HepG2 (cell line): ENCODE results near the gene ZMIZ1. TPM values are rescaled to one million over a fixed set of nuclear protein-coding genes. Genes with fewer than 3 reads are reported as not detected.

ENCODE experiments used
- BCL6 ChIP-seq: IDR thresholded peaks from 2 replicates; pipeline ENCODE4 v1.6.1; 2016; ENCODE audit warnings: missing genetic modification reagents, missing compliant biosample characterization
- FOXA3 ChIP-seq: IDR thresholded peaks from 2 replicates; pipeline ENCODE4 v1.6.1; 2016; ENCODE audit warnings: missing genetic modification reagents, missing compliant biosample characterization
- FOXK1 ChIP-seq: sonication (generic); formaldehyde crosslinking; IDR thresholded peaks from 2 replicates; pipeline ENCODE4 v1.4.0; 2020; ENCODE audit warnings: low read depth, missing genetic modification reagents, borderline replicate concordance
- KLF16 ChIP-seq, 2 experiments: sonication (generic) in 1 of 2; formaldehyde crosslinking in 1 of 2; IDR thresholded peaks; 2 replicates each; pipeline versions ENCODE4 v1.6.1 to v1.8.0; 2016 to 2023; ENCODE audit warnings: missing genetic modification reagents in 2 of 2, missing compliant biosample characterization in 1 of 2
- MEIS2 ChIP-seq: sonication (generic); formaldehyde crosslinking; IDR thresholded peaks from 2 replicates; pipeline ENCODE4 v1.9.0; 2021; ENCODE audit warnings: mild to moderate bottlenecking, missing genetic modification reagents
- PLRG1 ChIP-seq: fragments of 450-650 bp; conservative IDR thresholded peaks from 2 replicates; pipeline ENCODE4 v1.6.1; 2016
- SETDB1 ChIP-seq: sonication (generic); formaldehyde crosslinking; IDR thresholded peaks from 2 replicates; pipeline ENCODE4 v1.5.1; 2020; ENCODE audit warnings: missing genetic modification reagents, mild to moderate bottlenecking, borderline replicate concordance
- ZNF256 ChIP-seq: sonication (generic); formaldehyde crosslinking; conservative IDR thresholded peaks from 2 replicates; pipeline ENCODE4 v1.4.0; 2020; ENCODE audit warnings: missing genetic modification reagents
- ZNF460 ChIP-seq: sonication (generic); formaldehyde crosslinking; IDR thresholded peaks from 2 replicates; pipeline ENCODE4 v1.5.1; 2020; ENCODE audit warnings: missing genetic modification reagents, mild to moderate bottlenecking, borderline replicate concordance
- polyA plus RNA-seq, 8 experiments: library from polyadenylated mRNA; depleted of rRNA in 3 of 8; stranded (reverse) in 7 of 8; unstranded in 1 of 8; fragments of >200 nt; fragmentation: Illumina TruSeq in 4 of 8; extraction: Trizol in 4 of 8; gene quantifications; 2 replicates each; pipeline versions ENCODE4 v1.2.1 to v1.2.3, GENCODE V29; 2011 to 2016; ENCODE audit warnings: low read depth in 4 of 8, missing spikeins in 1 of 8, mixed read lengths in 1 of 8; ENCODE audit not compliant: insufficient read depth in 1 of 8
- total RNA-seq, 5 experiments: library from RNA; depleted of rRNA; stranded (reverse); fragments of >200 nt; fragmentation: Illumina TruSeq; extraction: Trizol; gene quantifications; 2 replicates each; pipeline ENCODE4 v1.2.3, GENCODE V29; 2016; ENCODE audit warnings: low read depth in 1 of 5
- TF ChIP-seq, protein P1 (sequence below): sonication (generic); formaldehyde crosslinking; IDR thresholded peaks from 2 replicates; pipeline ENCODE4 v1.4.0; 2020; ENCODE audit warnings: low read depth, missing genetic modification reagents
- TF ChIP-seq, protein P2 (sequence below): IDR thresholded peaks from 2 replicates; pipeline ENCODE4 v1.4.0; 2020; ENCODE audit warnings: mild to moderate bottlenecking, missing genetic modification reagents
- TF ChIP-seq, protein P3 (sequence below): sonication (generic); formaldehyde crosslinking; IDR thresholded peaks from 2 replicates; pipeline ENCODE4 v1.5.0; 2020; ENCODE audit warnings: mild to moderate bottlenecking, missing genetic modification reagents, borderline replicate concordance

ZMIZ1 gene
- total and polyA plus RNA-seq, 2 of the 13 experiments (the other 11 are each of a cell fraction or from before 2014, with no cell fraction given), result 5.3 to 10.2 TPM

DNA sequence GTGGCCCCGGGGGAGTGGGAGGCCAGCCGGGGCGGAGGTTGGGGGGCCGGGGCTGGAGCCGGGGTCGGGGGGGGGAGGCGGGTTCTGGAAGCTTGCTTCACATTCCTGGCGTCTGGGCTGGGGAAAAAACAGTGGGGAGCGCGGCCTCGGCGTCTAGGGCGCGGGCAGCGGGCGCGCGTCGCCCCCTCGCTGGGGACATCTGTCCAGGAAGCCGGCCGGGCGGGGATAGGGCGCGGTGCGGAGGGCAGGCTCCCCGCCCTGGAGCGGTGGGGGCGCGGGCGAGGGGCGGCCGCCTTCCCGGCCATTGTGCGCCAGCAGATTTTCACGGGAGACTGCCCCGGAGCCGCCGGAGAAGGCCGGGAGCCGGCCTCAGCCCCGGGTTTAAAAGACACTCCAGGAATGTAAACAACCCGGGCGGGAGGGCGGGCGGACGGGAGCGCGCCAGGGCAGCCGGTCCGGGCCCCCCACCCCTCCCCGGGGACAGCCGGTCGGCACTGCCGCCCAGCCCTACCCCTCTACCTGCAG lies 1.4 kb downstream of the ZMIZ1 start (continued):
- TF ChIP-seq, protein P1, sequence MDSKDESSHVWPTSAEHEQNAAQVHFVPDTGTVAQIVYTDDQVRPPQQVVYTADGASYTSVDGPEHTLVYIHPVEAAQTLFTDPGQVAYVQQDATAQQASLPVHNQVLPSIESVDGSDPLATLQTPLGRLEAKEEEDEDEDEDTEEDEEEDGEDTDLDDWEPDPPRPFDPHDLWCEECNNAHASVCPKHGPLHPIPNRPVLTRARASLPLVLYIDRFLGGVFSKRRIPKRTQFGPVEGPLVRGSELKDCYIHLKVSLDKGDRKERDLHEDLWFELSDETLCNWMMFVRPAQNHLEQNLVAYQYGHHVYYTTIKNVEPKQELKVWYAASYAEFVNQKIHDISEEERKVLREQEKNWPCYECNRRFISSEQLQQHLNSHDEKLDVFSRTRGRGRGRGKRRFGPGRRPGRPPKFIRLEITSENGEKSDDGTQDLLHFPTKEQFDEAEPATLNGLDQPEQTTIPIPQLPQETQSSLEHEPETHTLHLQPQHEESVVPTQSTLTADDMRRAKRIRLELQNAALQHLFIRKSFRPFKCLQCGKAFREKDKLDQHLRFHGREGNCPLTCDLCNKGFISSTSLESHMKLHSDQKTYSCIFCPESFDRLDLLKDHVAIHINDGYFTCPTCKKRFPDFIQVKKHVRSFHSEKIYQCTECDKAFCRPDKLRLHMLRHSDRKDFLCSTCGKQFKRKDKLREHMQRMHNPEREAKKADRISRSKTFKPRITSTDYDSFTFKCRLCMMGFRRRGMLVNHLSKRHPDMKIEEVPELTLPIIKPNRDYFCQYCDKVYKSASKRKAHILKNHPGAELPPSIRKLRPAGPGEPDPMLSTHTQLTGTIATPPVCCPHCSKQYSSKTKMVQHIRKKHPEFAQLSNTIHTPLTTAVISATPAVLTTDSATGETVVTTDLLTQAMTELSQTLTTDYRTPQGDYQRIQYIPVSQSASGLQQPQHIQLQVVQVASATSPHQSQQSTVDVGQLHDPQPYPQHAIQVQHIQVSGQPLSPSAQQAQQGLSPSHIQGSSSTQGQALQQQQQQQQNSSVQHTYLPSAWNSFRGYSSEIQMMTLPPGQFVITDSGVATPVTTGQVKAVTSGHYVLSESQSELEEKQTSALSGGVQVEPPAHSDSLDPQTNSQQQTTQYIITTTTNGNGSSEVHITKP (CRISPR knock-in tag), result no peak
- TF ChIP-seq PLRG1, result no peak
- TF ChIP-seq SETDB1 (CRISPR knock-in tag), result no peak
- peak; percentile 39; the same call in 1 of the 2 replicates for TF ChIP-seq BCL6
- TF ChIP-seq, protein P2, sequence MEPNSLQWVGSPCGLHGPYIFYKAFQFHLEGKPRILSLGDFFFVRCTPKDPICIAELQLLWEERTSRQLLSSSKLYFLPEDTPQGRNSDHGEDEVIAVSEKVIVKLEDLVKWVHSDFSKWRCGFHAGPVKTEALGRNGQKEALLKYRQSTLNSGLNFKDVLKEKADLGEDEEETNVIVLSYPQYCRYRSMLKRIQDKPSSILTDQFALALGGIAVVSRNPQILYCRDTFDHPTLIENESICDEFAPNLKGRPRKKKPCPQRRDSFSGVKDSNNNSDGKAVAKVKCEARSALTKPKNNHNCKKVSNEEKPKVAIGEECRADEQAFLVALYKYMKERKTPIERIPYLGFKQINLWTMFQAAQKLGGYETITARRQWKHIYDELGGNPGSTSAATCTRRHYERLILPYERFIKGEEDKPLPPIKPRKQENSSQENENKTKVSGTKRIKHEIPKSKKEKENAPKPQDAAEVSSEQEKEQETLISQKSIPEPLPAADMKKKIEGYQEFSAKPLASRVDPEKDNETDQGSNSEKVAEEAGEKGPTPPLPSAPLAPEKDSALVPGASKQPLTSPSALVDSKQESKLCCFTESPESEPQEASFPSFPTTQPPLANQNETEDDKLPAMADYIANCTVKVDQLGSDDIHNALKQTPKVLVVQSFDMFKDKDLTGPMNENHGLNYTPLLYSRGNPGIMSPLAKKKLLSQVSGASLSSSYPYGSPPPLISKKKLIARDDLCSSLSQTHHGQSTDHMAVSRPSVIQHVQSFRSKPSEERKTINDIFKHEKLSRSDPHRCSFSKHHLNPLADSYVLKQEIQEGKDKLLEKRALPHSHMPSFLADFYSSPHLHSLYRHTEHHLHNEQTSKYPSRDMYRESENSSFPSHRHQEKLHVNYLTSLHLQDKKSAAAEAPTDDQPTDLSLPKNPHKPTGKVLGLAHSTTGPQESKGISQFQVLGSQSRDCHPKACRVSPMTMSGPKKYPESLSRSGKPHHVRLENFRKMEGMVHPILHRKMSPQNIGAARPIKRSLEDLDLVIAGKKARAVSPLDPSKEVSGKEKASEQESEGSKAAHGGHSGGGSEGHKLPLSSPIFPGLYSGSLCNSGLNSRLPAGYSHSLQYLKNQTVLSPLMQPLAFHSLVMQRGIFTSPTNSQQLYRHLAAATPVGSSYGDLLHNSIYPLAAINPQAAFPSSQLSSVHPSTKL (CRISPR knock-in tag), result 0 out of 2 replicates have a peak, but pooled peaks have one; percentile 7
- TF ChIP-seq ZNF460 (CRISPR knock-in tag), result no peak
- TF ChIP-seq, protein P3, sequence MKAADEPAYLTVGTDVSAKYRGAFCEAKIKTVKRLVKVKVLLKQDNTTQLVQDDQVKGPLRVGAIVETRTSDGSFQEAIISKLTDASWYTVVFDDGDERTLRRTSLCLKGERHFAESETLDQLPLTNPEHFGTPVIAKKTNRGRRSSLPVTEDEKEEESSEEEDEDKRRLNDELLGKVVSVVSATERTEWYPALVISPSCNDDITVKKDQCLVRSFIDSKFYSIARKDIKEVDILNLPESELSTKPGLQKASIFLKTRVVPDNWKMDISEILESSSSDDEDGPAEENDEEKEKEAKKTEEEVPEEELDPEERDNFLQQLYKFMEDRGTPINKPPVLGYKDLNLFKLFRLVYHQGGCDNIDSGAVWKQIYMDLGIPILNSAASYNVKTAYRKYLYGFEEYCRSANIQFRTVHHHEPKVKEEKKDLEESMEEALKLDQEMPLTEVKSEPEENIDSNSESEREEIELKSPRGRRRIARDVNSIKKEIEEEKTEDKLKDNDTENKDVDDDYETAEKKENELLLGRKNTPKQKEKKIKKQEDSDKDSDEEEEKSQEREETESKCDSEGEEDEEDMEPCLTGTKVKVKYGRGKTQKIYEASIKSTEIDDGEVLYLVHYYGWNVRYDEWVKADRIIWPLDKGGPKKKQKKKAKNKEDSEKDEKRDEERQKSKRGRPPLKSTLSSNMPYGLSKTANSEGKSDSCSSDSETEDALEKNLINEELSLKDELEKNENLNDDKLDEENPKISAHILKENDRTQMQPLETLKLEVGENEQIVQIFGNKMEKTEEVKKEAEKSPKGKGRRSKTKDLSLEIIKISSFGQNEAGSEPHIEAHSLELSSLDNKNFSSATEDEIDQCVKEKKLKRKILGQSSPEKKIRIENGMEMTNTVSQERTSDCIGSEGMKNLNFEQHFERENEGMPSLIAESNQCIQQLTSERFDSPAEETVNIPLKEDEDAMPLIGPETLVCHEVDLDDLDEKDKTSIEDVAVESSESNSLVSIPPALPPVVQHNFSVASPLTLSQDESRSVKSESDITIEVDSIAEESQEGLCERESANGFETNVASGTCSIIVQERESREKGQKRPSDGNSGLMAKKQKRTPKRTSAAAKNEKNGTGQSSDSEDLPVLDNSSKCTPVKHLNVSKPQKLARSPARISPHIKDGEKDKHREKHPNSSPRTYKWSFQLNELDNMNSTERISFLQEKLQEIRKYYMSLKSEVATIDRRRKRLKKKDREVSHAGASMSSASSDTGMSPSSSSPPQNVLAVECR (CRISPR knock-in tag), result peak; percentile 2; the same call in 1 of the 2 replicates
- peak; percentile 63; the same call in 1 of the 2 replicates for TF ChIP-seq FOXK1 (CRISPR knock-in tag)
- peak; percentile 57 for TF ChIP-seq FOXA3 (CRISPR knock-in tag)
- no peak for TF ChIP-seq ZNF256 (CRISPR knock-in tag)
- no peak for TF ChIP-seq KLF16 (CRISPR knock-in tag; IDR thresholded peaks at IDR 0.05)
- no peak for TF ChIP-seq MEIS2 (CRISPR knock-in tag)
